GM12878 (cell line): ENCODE results near the gene RARB.

ENCODE experiments used
- CTCF ChIP-seq, 3 experiments: IDR thresholded peaks in 2 of 3; conservative IDR thresholded peaks in 1 of 3; 2 replicates each; pipeline ENCODE4 v1.5.1; 2011; ENCODE audit warnings: low read depth in 3 of 3, low read length in 3 of 3, mild to moderate bottlenecking in 3 of 3, control low read depth in 2 of 3, moderate library complexity in 2 of 3, inconsistent platforms in 1 of 3, mixed read lengths in 1 of 3; ENCODE audit not compliant: control insufficient read depth in 2 of 3, insufficient read depth in 1 of 3; ENCODE audit errors: extremely low read depth in 1 of 3
- EP300 ChIP-seq, 2 experiments: fragments of 150-350 bp in 1 of 2; IDR thresholded peaks; 2 replicates each; pipeline ENCODE4 v1.6.1; 2011 to 2012; ENCODE audit warnings: low read depth in 2 of 2, low read length in 2 of 2, borderline replicate concordance in 1 of 2, improper control_type of control experiment in 1 of 2, inconsistent platforms in 1 of 2; ENCODE audit not compliant: control insufficient read depth in 1 of 2
- EZH2 ChIP-seq: IDR thresholded peaks from 2 replicates; pipeline ENCODE4 v1.6.1; 2012; ENCODE audit warnings: low read depth, mild to moderate bottlenecking, control low read depth, inconsistent platforms, low read length, borderline replicate concordance; ENCODE audit not compliant: control insufficient read depth
- GATAD2B ChIP-seq: fragments of 450-650 bp; conservative IDR thresholded peaks from 2 replicates; pipeline ENCODE4 v1.6.1; 2017; ENCODE audit warnings: low read depth, mild to moderate bottlenecking, moderate library complexity
- POLR2A ChIP-seq: IDR thresholded peaks from 2 replicates; pipeline ENCODE4 v1.6.1; 2011; ENCODE audit warnings: low read depth, mild to moderate bottlenecking, low read length
- POLR2AphosphoS5 ChIP-seq: IDR thresholded peaks from 2 replicates; pipeline ENCODE4 v1.6.1; 2011; ENCODE audit warnings: mild to moderate bottlenecking, low read length, inconsistent platforms
- STAT3 ChIP-seq: IDR thresholded peaks from 2 replicates; pipeline ENCODE4 v1.6.1; 2011; ENCODE audit warnings: low read depth, low read length, improper control_type of control experiment
- TBL1XR1 ChIP-seq: IDR thresholded peaks from 2 replicates; pipeline ENCODE4 v1.6.1; 2012; ENCODE audit warnings: low read depth, low read length, improper control_type of control experiment
- TCF12 ChIP-seq: IDR thresholded peaks from 2 replicates; pipeline ENCODE4 v1.6.1; 2011; ENCODE audit warnings: low read depth, mild to moderate bottlenecking, low read length
- USF2 ChIP-seq: IDR thresholded peaks from 2 replicates; pipeline ENCODE4 v1.6.1; 2011; ENCODE audit warnings: low read depth, low read length, improper control_type of control experiment, borderline replicate concordance
- TF ChIP-seq, protein P1 (sequence below): IDR thresholded peaks from 2 replicates; pipeline ENCODE4 v1.6.1; 2012; ENCODE audit warnings: low read depth, low read length, improper control_type of control experiment
- TF ChIP-seq, protein P2 (sequence below): IDR thresholded peaks from 2 replicates; pipeline ENCODE4 v1.6.1; 2011; ENCODE audit warnings: borderline replicate concordance, low read depth, mild to moderate bottlenecking, moderate library complexity, low read length; ENCODE audit not compliant: insufficient read depth, poor library complexity, severe bottlenecking

GRCh38 chr3:25513642-25514266, 85.7 kb downstream of the RARB start:
- TF ChIP-seq, protein P1, sequence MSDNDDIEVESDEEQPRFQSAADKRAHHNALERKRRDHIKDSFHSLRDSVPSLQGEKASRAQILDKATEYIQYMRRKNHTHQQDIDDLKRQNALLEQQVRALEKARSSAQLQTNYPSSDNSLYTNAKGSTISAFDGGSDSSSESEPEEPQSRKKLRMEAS: no peak
- TF ChIP-seq CTCF (IDR thresholded peaks at IDR 0.05 in 2 of 3, conservative IDR thresholded peaks at IDR 0.05 in 1 of 3; ENCODE audit: control insufficient read depth in 2 of 3, extremely low read depth in 1 of 3, insufficient read depth in 1 of 3, low read depth in 3 of 3, low read length in 3 of 3) (no peak), EP300 (IDR thresholded peaks at IDR 0.05; ENCODE audit: borderline replicate concordance in 1 of 2, control insufficient read depth in 1 of 2, low read depth in 2 of 2, low read length in 2 of 2) (no peak), TBL1XR1 (no peak), GATAD2B (no peak), STAT3 (no peak), TCF12 (no peak), EZH2 (no peak), POLR2AphosphoS5 (no peak), POLR2A (no peak), USF2 (no peak)
- TF ChIP-seq, protein P2, sequence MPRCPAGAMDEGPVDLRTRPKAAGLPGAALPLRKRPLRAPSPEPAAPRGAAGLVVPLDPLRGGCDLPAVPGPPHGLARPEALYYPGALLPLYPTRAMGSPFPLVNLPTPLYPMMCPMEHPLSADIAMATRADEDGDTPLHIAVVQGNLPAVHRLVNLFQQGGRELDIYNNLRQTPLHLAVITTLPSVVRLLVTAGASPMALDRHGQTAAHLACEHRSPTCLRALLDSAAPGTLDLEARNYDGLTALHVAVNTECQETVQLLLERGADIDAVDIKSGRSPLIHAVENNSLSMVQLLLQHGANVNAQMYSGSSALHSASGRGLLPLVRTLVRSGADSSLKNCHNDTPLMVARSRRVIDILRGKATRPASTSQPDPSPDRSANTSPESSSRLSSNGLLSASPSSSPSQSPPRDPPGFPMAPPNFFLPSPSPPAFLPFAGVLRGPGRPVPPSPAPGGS: no peak
